Caco-2 (cell line): Measurements from ENCODE around the gene BARX1. TPM values are rescaled to one million over a fixed set of nuclear protein-coding genes. Genes with fewer than 3 reads are reported as not detected.

Experiments used
- BruUV-seq: library from RNA; stranded (reverse); fragments of 400-500 nt; replicated peaks from 2 replicates; lab custom pipeline; 2021; lab: Mats Ljungman, UMichigan
- CTCF ChIA-PET: fragments of 300-600 bp; sonication (Branson Sonifier 250); formaldehyde crosslinking; loops from one replicate; lab custom pipeline; 2022; ENCODE audit warnings: antibody characterized with exemption; lab: Charles Lee
- POLR2A ChIA-PET: fragments of 300-600 bp; sonication (Branson Sonifier 250); formaldehyde crosslinking; loops from one replicate; lab custom pipeline; 2022; ENCODE audit warnings: antibody characterized with exemption; lab: Charles Lee
- DNase-seq, 2 experiments: peaks; one replicate each; pipeline versions ENCODE4 v3.0.0 to v3.0.0-alpha.2; 2020 to 2022
- H3K27me3 ChIP-seq: replicated peaks from 2 replicates; pipeline ENCODE4 v1.6.0; 2011; ENCODE audit warnings: low read length; ENCODE audit not compliant: control insufficient read depth, insufficient read depth
- H3K36me3 ChIP-seq: 2 replicates; pipeline ENCODE4 v1.5.1; 2011; ENCODE audit warnings: low read length; ENCODE audit not compliant: control insufficient read depth, insufficient read depth
- H3K4me1 ChIP-seq: fragments of 250-450 bp; sonication (Bioruptor Pico); 2 replicates; pipeline ENCODE4 v1.5.1; 2020; ENCODE audit warnings: mild to moderate bottlenecking
- H3K4me3 ChIP-seq: 2 replicates; pipeline ENCODE4 v1.5.1; 2011; ENCODE audit warnings: low read depth, mild to moderate bottlenecking, control low read depth, low read length
- H3K9me3 ChIP-seq: fragments of 250-450 bp; sonication (Bioruptor Pico); 2 replicates; pipeline ENCODE4 v1.5.1; 2020; ENCODE audit warnings: mild to moderate bottlenecking, moderate library complexity
- H3K27ac Mint-ChIP-seq: one replicate; pipeline ENCODE4 v1.8.0; 2022; ENCODE audit warnings: mixed read lengths; ENCODE audit not compliant: unreplicated experiment
- H3K27me3 Mint-ChIP-seq: one replicate; pipeline ENCODE4 v1.8.0; 2022; ENCODE audit warnings: mixed read lengths; ENCODE audit not compliant: insufficient read depth, unreplicated experiment
- H3K36me3 Mint-ChIP-seq: one replicate; pipeline ENCODE4 v1.8.0; 2022; ENCODE audit warnings: mild to moderate bottlenecking, mixed read lengths; ENCODE audit not compliant: insufficient read depth, unreplicated experiment
- H3K4me1 Mint-ChIP-seq: one replicate; pipeline ENCODE4 v1.8.0; 2022; ENCODE audit warnings: low read depth, mixed read lengths; ENCODE audit not compliant: unreplicated experiment
- H3K4me3 Mint-ChIP-seq: one replicate; pipeline ENCODE4 v1.8.0; 2022; ENCODE audit warnings: mild to moderate bottlenecking, moderate library complexity, mixed read lengths; ENCODE audit not compliant: unreplicated experiment
- H3K9me3 Mint-ChIP-seq: one replicate; pipeline ENCODE4 v1.8.0; 2022; ENCODE audit warnings: mixed read lengths; ENCODE audit not compliant: unreplicated experiment
- intact Hi-C: fragments of 100-400 bp; cut with micrococcal nuclease; formaldehyde crosslinking; loops from one replicate; pipeline ENCODE4 v1.10.0; 2022; ENCODE audit not compliant: unreplicated experiment
- total RNA-seq: library from RNA; stranded (reverse); gene quantifications from 2 replicates; pipeline ENCODE4 v1.2.3, GENCODE V29; 2022
- TF ChIP-seq, protein P1 (sequence below), 2 experiments: fragments of 200-600 bp in 1 of 2; IDR thresholded peaks; 1 replicate in 1 of 2; 2 replicates in 1 of 2; pipeline versions ENCODE4 v1.5.1 to v1.8.0; 2011 to 2022; ENCODE audit warnings: antibody characterized with exemption in 1 of 2, control low read depth in 1 of 2, inconsistent platforms in 1 of 2, low read depth in 1 of 2, low read length in 1 of 2, mild to moderate bottlenecking in 1 of 2, moderate library complexity in 1 of 2; ENCODE audit not compliant: insufficient read depth in 1 of 2, severe bottlenecking in 1 of 2, unreplicated experiment in 1 of 2

The BARX1 gene
- total RNA-seq, 1 experiment from 2014 or later: not detected

DNA sequence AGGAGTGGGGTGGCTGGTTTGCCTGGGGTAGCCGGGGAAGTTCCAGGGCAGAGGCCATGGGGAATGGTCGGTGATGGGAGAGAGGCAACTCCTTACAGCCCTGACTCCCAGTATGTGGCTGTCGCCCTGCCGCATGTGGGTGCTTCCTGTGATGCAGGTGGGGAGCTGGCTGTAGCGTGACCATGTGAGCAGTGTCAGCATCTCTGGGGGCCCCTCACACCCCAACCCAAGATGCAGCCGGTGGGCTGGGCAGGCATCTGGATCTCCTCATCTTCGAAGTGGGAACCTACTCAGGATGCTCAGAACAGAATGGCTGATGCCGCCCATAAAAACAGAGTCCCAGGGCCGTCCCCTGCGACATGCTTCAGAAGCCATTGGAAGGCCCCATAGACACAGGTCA lies 45.0 kb downstream of the BARX1 start:
- H3K9me3 Mint-ChIP-seq: no peaks in the 10 kb centered on the region
- peaks cover 2% of the 10 kb centered on the region for H3K27me3 Mint-ChIP-seq
- H3K9me3 ChIP-seq: no peaks in the 10 kb centered on the region
- CTCF ChIA-PET: no interaction called here
- no peaks in the 10 kb centered on the region for H3K4me1 ChIP-seq
- H3K36me3 ChIP-seq: no peaks in the 10 kb centered on the region
- no peaks in the 10 kb centered on the region for H3K27me3 ChIP-seq
- no peak overlapping the region for H3K4me3 Mint-ChIP-seq
- no peaks in the 10 kb centered on the region for H3K36me3 Mint-ChIP-seq
- POLR2A ChIA-PET: no interaction called here
- H3K27ac Mint-ChIP-seq: no peak overlapping the region
- intact Hi-C loops: no loop called here
- BruUV-seq: no TSS peak
- no peak for DNase-seq
- no peak overlapping the region for H3K4me3 ChIP-seq
- TF ChIP-seq, protein P1, sequence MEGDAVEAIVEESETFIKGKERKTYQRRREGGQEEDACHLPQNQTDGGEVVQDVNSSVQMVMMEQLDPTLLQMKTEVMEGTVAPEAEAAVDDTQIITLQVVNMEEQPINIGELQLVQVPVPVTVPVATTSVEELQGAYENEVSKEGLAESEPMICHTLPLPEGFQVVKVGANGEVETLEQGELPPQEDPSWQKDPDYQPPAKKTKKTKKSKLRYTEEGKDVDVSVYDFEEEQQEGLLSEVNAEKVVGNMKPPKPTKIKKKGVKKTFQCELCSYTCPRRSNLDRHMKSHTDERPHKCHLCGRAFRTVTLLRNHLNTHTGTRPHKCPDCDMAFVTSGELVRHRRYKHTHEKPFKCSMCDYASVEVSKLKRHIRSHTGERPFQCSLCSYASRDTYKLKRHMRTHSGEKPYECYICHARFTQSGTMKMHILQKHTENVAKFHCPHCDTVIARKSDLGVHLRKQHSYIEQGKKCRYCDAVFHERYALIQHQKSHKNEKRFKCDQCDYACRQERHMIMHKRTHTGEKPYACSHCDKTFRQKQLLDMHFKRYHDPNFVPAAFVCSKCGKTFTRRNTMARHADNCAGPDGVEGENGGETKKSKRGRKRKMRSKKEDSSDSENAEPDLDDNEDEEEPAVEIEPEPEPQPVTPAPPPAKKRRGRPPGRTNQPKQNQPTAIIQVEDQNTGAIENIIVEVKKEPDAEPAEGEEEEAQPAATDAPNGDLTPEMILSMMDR (IDR thresholded peaks at IDR 0.05; ENCODE audit: insufficient read depth in 1 of 2, low read depth in 1 of 2, low read length in 1 of 2, severe bottlenecking in 1 of 2, unreplicated experiment in 1 of 2): no peak
- no peaks in the 10 kb centered on the region for H3K4me1 Mint-ChIP-seq

DNA sequence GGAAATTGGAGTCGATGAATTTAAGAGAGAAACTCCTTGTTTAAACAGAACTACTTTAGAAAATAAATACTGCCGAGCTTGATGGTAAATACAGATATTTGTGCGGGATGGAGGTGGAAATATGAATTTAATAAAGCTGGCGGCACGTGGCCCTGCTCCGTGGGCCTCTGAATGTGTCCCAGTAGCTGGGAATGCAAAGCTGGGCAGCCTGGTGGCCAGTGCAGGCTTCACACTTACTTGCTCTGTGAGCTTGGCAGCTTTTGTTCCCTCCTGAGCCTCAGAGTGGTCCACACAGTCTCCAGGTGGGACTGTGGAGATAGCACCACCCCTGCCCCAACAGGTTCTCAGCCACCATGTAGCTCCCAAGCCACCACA lies 45.9 kb downstream of the BARX1 start:
- Mint-ChIP-seq H3K9me3 (no peaks in the 10 kb centered on the region), H3K27ac (no peak overlapping the region), H3K36me3 (no peaks in the 10 kb centered on the region), H3K4me1 (no peaks in the 10 kb centered on the region), H3K4me3 (no peak overlapping the region), H3K27me3 (peaks cover 2% of the 10 kb centered on the region)
- ChIA-PET CTCF (no interaction called here), POLR2A (no interaction called here)
- Histone ChIP-seq H3K27me3 (no peaks in the 10 kb centered on the region), H3K4me1 (no peaks in the 10 kb centered on the region), H3K9me3 (no peaks in the 10 kb centered on the region), H3K36me3 (no peaks in the 10 kb centered on the region), H3K4me3 (no peak overlapping the region)
- no peak for DNase-seq
- intact Hi-C loops: no loop called here
- TF ChIP-seq, protein P1 (IDR thresholded peaks at IDR 0.05; ENCODE audit: insufficient read depth in 1 of 2, low read depth in 1 of 2, low read length in 1 of 2, severe bottlenecking in 1 of 2, unreplicated experiment in 1 of 2): no peak
- no TSS peak for BruUV-seq

DNA sequence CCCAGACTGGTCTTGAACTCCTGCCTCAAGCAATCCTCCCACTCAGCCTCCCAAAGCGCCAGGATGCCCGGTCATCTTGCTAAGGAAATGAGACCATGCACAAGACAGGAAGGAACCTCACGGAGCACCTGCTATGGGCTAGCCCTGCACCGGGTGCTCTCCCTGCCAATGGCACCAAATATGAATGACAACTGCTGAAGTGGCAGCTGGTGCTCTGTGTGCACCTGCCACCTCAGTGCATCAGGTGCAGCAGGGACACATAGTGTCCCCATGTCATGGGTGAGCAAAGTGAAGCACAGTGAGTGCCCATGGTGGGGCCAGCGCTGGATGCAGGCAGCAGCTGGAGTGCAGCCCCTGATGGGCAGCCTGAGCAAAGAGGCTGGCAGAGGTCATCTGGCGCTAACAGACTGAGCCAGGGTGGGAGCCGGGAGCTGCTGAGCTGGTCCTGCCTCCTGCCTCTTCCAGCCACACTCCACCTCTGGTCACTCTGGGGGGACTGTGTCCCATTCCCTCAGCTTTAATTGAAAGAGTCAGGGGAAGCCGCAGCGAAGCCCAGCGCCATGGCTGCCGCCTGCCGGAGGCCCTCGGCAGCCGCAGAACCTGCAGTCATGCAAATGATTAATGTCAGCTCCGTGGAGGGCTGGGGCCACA lies 46.4 kb downstream of the BARX1 start:
- no peaks in the 10 kb centered on the region for H3K4me1 Mint-ChIP-seq
- H3K36me3 Mint-ChIP-seq: no peaks in the 10 kb centered on the region
- no peaks in the 10 kb centered on the region for H3K9me3 ChIP-seq
- no peaks in the 10 kb centered on the region for H3K4me1 ChIP-seq
- DNase-seq: no peak
- no peak overlapping the region for H3K27ac Mint-ChIP-seq
- TF ChIP-seq, protein P1 (IDR thresholded peaks at IDR 0.05; ENCODE audit: insufficient read depth in 1 of 2, low read depth in 1 of 2, low read length in 1 of 2, severe bottlenecking in 1 of 2, unreplicated experiment in 1 of 2): no peak
- no peak overlapping the region for H3K4me3 Mint-ChIP-seq
- intact Hi-C loops: no loop called here
- no peaks in the 10 kb centered on the region for H3K36me3 ChIP-seq
- no peak overlapping the region for H3K4me3 ChIP-seq
- H3K27me3 ChIP-seq: no peaks in the 10 kb centered on the region
- BruUV-seq: no TSS peak
- peaks cover 2% of the 10 kb centered on the region for H3K27me3 Mint-ChIP-seq
- ChIA-PET CTCF (no interaction called here), POLR2A (no interaction called here)
- no peaks in the 10 kb centered on the region for H3K9me3 Mint-ChIP-seq
